ENCODE results near the gene SORCS2.

DNA sequence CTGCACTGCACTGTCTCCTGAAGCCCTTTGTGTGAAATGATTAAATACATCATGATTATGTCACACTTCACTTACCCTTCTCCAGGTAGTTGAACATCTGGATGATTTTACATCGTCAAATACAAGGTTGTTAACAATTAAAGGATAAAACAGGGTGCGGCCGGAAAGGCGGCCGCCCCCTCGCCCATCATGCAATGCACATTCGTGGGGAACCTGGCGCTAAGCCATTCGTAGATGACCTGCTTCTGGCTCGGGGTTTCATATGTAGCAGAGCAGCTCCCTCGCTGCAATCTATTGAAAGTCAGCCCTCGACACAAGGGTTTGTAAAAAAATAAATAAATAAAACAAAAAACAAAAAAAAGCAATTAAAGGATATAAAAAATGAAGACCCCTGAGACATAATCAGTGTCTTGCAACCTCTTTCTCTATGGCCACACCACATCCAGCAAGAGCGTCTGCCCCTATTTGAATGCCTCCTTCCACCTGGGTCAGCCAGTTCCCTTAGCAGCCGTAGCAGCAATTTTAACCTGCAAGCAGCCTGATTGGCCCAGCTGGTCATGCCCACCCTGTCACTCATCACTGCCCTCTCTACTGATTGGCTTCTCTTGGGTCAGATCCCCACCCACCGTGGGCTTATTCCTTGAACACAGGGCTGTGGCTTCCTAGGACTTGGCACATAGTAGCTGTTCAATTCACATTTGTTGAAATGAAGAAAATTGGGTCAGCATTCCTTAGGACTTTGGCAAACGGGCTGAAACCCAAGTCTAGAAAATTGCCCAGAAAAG is 390.2 kb downstream of the SORCS2 start:
- TF ChIP-seq, protein P1, sequence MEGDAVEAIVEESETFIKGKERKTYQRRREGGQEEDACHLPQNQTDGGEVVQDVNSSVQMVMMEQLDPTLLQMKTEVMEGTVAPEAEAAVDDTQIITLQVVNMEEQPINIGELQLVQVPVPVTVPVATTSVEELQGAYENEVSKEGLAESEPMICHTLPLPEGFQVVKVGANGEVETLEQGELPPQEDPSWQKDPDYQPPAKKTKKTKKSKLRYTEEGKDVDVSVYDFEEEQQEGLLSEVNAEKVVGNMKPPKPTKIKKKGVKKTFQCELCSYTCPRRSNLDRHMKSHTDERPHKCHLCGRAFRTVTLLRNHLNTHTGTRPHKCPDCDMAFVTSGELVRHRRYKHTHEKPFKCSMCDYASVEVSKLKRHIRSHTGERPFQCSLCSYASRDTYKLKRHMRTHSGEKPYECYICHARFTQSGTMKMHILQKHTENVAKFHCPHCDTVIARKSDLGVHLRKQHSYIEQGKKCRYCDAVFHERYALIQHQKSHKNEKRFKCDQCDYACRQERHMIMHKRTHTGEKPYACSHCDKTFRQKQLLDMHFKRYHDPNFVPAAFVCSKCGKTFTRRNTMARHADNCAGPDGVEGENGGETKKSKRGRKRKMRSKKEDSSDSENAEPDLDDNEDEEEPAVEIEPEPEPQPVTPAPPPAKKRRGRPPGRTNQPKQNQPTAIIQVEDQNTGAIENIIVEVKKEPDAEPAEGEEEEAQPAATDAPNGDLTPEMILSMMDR (IDR thresholded peaks at IDR 0.05; ENCODE audit: low read depth, low read length): no peak
- TF ChIP-seq EZH2phosphoT487 (IDR thresholded peaks at IDR 0.05; ENCODE audit: low read depth): no peak
